Tibial nerve (tissue), 4 donors: Measurements from ENCODE around the gene RGL4. TPM values are rescaled to one million over a fixed set of nuclear protein-coding genes. Genes with fewer than 3 reads are reported as not detected.

Source experiments
- DNase-seq, 2 donors: peaks; one replicate each; pipeline ENCODE4 v3.0.0-alpha.2; 2019; ENCODE audit warnings: low spot score in 2 of 2
- H3K27ac ChIP-seq, 4 donors: fragments of 200-600 bp; sonication (generic) in 3 of 4; one replicate each; pipeline ENCODE4 v1.5.1; 2017 to 2019; ENCODE audit warnings: mild to moderate bottlenecking in 1 of 4
- H3K27me3 ChIP-seq, 2 donors: fragments of 200-600 bp; sonication (generic) in 1 of 2; one replicate each; pipeline versions ENCODE4 v1.5.1 to v1.6.0; 2017 to 2019
- H3K36me3 ChIP-seq, 3 donors: fragments of 200-600 bp; sonication (generic); one replicate each; pipeline ENCODE4 v1.5.1; 2018 to 2019
- H3K4me1 ChIP-seq, 4 donors: fragments of 200-600 bp; sonication (generic) in 3 of 4; one replicate each; pipeline ENCODE4 v1.5.1; 2017 to 2019
- H3K4me3 ChIP-seq, 4 donors: fragments of 200-600 bp; sonication (generic) in 3 of 4; one replicate each; pipeline ENCODE4 v1.5.1; 2017 to 2019; ENCODE audit warnings: mild to moderate bottlenecking in 1 of 4, moderate library complexity in 1 of 4
- H3K9me3 ChIP-seq, 4 donors: fragments of 200-600 bp; sonication (generic) in 3 of 4; one replicate each; pipeline ENCODE4 v1.5.1; 2017 to 2019
- EP300 ChIP-seq, 2 donors: sonication (generic); formaldehyde crosslinking; IDR thresholded peaks; one replicate each; pipeline ENCODE4 v1.6.1; 2017; ENCODE audit warnings: antibody characterized with exemption in 2 of 2, mild to moderate bottlenecking in 1 of 2
- POLR2A ChIP-seq, 2 donors: fragments of 450-650 bp; IDR thresholded peaks; one replicate each; pipeline ENCODE4 v1.6.1; 2017; ENCODE audit warnings: antibody characterized with exemption in 2 of 2, mild to moderate bottlenecking in 2 of 2, moderate library complexity in 2 of 2
- WGBS, 2 donors: methylation state at CpG; one replicate each; pipeline ENCODE4 v1.1.5; 2018; 5-methylcytosine and 5-hydroxymethylcytosine counted together
- total RNA-seq, 4 donors: library from RNA; depleted of rRNA; stranded (reverse); fragments of >200 nt; gene quantifications; one replicate each; pipeline ENCODE4 v1.1.0, GENCODE V29; 2016
- TF ChIP-seq, protein P1 (sequence below), 5 experiments: fragments of 200-600 bp in 3 of 5; fragments of 450-650 bp in 2 of 5; sonication (generic) in 3 of 5; IDR thresholded peaks; one replicate each; pipeline ENCODE4 v1.5.1; 2016 to 2019; ENCODE audit warnings: antibody characterized with exemption in 5 of 5, mild to moderate bottlenecking in 3 of 5, moderate library complexity in 2 of 5

RGL4 gene
- total RNA-seq, 4 donors from 2014 or later = not detected

DNA sequence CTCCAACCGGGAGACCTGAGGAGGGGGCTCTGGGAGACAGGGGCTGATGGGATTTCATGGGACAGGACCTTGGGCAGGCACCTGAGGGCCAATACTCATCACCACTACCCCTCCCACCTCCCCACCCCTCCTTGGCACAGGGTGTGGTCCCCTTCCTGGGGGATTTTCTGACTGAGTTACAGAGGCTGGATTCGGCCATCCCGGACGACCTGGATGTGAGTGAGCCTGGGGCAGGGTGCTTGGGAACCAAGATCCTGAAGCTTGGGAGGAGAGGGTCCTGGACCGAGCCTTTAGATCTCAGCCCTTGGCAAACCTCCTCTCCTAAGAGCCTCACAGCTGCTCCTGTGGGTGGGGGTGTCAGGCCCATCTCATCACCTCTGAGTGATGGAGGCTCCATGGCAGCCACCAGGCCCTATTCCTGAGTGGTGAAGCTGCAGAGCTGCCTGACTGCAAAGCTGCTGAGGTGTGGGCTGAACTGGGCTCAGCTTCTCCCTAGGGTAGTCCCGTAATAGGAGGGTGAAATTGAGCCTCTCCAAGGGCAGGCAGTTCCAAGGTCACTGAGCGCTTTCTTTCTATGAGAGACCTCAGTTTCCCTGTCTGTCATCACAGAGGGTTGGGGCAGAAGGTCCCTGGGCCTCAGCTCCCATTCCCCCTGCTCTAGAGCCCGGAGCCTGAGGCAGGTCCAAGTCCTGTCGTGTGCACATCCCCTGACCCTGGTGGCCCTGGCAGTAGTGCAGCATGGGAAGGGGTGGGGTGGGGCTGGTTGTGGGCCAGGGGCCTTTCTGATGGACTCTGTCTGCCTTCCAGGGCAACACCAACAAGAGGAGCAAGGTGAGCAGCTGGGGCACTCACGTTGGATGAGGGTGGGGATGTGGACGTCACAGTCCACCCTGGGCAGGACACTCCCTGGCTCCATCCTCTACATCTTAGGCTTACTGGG is 6.5 kb downstream of the RGL4 start:
- Histone ChIP-seq H3K9me3 (no peaks in the 10 kb centered on the region), H3K27me3 (no peaks in the 10 kb centered on the region), H3K36me3 (peaks cover 0 to 96% (median 0%) of the 10 kb centered on the region in 3 donors), H3K4me1 (peaks cover 0 to 5% (median 0%) of the 10 kb centered on the region in 4 donors), H3K4me3 (no peak overlapping the region), H3K27ac (peak overlapping the region in 1 of 4 donors; percentile 78)
- TF ChIP-seq EP300 (IDR thresholded peaks at IDR 0.05) = no peak
- TF ChIP-seq POLR2A (IDR thresholded peaks at IDR 0.05) = no peak
- TF ChIP-seq, protein P1, sequence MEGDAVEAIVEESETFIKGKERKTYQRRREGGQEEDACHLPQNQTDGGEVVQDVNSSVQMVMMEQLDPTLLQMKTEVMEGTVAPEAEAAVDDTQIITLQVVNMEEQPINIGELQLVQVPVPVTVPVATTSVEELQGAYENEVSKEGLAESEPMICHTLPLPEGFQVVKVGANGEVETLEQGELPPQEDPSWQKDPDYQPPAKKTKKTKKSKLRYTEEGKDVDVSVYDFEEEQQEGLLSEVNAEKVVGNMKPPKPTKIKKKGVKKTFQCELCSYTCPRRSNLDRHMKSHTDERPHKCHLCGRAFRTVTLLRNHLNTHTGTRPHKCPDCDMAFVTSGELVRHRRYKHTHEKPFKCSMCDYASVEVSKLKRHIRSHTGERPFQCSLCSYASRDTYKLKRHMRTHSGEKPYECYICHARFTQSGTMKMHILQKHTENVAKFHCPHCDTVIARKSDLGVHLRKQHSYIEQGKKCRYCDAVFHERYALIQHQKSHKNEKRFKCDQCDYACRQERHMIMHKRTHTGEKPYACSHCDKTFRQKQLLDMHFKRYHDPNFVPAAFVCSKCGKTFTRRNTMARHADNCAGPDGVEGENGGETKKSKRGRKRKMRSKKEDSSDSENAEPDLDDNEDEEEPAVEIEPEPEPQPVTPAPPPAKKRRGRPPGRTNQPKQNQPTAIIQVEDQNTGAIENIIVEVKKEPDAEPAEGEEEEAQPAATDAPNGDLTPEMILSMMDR (IDR thresholded peaks at IDR 0.05) = no peak
- 84 to 87% methylated on average over 11 of the region's 11 CpGs for whole genome bisulfite sequencing, 2 donors
- DNase-seq = no peak

DNA sequence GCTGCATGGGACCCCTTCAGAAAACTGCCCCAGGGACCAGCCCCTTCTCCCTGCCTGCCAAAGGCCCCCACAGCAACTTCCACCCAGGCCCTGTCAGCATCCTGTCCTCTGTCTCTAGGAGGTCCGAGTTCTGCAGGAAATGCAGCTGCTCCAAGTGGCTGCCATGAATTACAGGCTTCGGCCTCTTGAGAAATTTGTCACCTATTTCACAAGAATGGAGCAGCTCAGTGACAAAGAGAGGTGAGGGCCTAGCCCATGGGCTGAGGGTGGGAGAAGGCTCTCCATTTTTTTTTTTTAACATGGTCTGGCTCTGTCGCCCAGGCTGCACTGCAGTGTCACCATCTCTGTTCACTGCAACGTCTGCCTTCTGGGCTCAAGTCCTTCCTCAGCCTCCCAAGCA is 7.3 kb downstream of the RGL4 start:
- WGBS, 2 donors = 68 to 85% methylated on average over 4 of the region's 4 CpGs
- DNase-seq = no peak
- H3K9me3 ChIP-seq = no peaks in the 10 kb centered on the region
- no peak overlapping the region for H3K27ac ChIP-seq
- H3K27me3 ChIP-seq = no peaks in the 10 kb centered on the region
- H3K4me1 ChIP-seq = peaks cover 0 to 5% (median 0%) of the 10 kb centered on the region in 4 donors
- peaks cover 0 to 94% (median 0%) of the 10 kb centered on the region in 3 donors for H3K36me3 ChIP-seq
- H3K4me3 ChIP-seq = no peak overlapping the region
- TF ChIP-seq POLR2A (IDR thresholded peaks at IDR 0.05) (no peak), EP300 (IDR thresholded peaks at IDR 0.05) (no peak)
- TF ChIP-seq, protein P1 (IDR thresholded peaks at IDR 0.05) = no peak

DNA sequence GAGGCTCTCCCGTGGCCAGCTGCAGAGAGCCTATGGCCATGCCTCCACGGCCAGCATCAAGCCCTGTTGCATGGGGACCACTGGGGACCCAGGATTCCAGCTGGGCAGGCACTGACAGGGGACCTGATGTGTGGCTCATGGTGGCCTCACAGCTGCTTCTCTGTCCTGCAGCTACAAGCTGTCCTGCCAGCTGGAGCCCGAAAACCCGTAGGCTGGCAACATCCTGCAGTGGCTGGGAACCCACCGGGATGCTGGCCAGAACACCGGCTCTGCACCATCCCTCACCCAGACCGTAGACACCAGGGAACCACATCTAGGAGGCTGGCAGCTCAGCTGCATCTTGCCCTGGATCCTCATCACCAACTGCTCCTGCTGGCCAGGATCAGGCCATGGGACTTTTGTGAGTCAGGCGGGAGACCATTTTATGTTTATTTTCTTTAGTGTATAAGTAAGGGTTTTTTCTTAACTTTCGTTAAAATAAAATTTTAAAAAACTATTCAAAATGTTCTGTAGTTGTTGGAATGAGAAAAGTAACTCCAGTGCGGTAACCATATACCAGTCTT is 7.9 kb downstream of the RGL4 start:
- TF ChIP-seq, protein P1 (IDR thresholded peaks at IDR 0.05) = no peak
- no peak for TF ChIP-seq POLR2A (IDR thresholded peaks at IDR 0.05)
- TF ChIP-seq EP300 (IDR thresholded peaks at IDR 0.05) = no peak
- no peak for DNase-seq
- Histone ChIP-seq H3K4me3 (no peak overlapping the region), H3K27ac (no peak overlapping the region), H3K9me3 (no peaks in the 10 kb centered on the region), H3K27me3 (no peaks in the 10 kb centered on the region), H3K4me1 (peaks cover 0 to 5% (median 0%) of the 10 kb centered on the region in 4 donors), H3K36me3 (peaks cover 0 to 94% (median 0%) of the 10 kb centered on the region in 3 donors)
- WGBS, 2 donors = 91 to 93% methylated on average over 9 to 10 of the region's 10 CpGs

DNA sequence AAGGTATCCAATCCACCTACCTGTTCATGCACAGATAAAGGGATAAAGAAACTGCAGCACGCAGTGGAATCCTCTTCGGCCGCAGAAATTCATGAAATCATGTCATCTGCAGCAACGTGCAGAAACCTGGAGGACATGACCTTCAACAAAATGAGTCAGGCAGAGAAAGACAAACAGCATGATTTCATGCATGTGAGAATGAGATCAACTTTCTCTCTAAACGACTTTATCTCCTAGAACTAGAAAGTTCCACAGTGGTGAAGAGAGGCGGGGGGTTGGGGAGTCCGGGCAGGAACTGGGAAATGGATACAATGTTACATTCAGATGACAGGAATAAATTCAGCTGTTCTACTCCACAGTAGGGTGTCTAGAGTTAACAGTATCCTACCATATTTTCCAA is 9.9 kb downstream of the RGL4 start:
- no peak for DNase-seq
- WGBS, 2 donors = 80% methylated on average over 7 of the region's 7 CpGs
- peaks cover 0 to 91% (median 0%) of the 10 kb centered on the region in 3 donors for H3K36me3 ChIP-seq
- H3K27ac ChIP-seq = no peak overlapping the region
- no peaks in the 10 kb centered on the region for H3K27me3 ChIP-seq
- peaks cover 0 to 3% (median 0%) of the 10 kb centered on the region in 4 donors for H3K4me1 ChIP-seq
- TF ChIP-seq, protein P1 (IDR thresholded peaks at IDR 0.05) = no peak
- TF ChIP-seq EP300 (IDR thresholded peaks at IDR 0.05) (no peak), POLR2A (IDR thresholded peaks at IDR 0.05) (no peak)
- H3K9me3 ChIP-seq = no peaks in the 10 kb centered on the region
- no peak overlapping the region for H3K4me3 ChIP-seq

DNA sequence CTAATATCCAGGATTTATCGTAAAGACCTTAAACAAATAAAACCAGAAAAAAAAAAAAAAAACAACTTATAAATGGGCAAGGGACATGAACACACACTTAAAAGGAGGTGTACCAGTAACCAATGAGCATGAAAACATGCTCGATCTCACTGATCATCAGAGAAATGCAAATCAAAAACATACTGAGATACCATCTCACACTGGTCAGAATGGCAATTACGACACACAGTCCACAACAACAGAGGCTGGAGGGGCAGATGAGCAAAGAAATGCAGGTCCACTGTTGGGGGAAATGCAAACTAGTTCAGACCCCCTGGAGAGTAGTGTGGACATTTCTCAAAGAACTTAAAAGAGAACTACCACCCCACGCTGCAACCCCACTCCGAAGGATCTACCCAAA is 13.2 kb downstream of the RGL4 start:
- Histone ChIP-seq H3K27ac (no peak overlapping the region), H3K36me3 (peaks cover 0 to 95% (median 0%) of the 10 kb centered on the region in 3 donors), H3K9me3 (no peaks in the 10 kb centered on the region), H3K4me1 (no peaks in the 10 kb centered on the region), H3K27me3 (no peaks in the 10 kb centered on the region), H3K4me3 (no peak overlapping the region)
- TF ChIP-seq, protein P1 (IDR thresholded peaks at IDR 0.05) = no peak
- TF ChIP-seq EP300 (IDR thresholded peaks at IDR 0.05) (no peak), POLR2A (IDR thresholded peaks at IDR 0.05) (no peak)
- WGBS, 2 donors = 87 to 88% methylated on average over 5 of the region's 5 CpGs
- no peak for DNase-seq
